ENCODE measurements around the gene SCT.

Gene SCT

DNA sequence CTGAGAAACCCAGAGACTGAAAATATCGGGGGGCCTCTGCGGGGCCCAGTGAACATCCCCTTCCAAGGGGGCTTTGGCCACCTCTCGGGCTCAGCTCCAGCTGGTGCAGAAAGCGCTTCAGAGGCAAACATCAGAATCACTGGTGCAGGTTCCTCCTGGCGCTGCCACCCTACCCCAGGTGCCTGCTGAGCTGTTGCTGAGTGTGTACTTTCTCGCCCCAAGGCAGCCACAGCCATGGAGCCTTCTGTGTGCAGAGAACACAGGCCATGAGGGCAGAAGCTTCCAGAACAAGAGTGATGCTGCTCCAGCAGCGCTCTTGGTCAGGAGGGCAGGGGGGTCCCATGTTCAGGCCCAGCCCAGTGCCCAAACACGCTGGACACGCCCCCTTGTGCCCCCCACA lies 16.4 kb upstream of the SCT start:
- no peak for DNase-seq

DNA sequence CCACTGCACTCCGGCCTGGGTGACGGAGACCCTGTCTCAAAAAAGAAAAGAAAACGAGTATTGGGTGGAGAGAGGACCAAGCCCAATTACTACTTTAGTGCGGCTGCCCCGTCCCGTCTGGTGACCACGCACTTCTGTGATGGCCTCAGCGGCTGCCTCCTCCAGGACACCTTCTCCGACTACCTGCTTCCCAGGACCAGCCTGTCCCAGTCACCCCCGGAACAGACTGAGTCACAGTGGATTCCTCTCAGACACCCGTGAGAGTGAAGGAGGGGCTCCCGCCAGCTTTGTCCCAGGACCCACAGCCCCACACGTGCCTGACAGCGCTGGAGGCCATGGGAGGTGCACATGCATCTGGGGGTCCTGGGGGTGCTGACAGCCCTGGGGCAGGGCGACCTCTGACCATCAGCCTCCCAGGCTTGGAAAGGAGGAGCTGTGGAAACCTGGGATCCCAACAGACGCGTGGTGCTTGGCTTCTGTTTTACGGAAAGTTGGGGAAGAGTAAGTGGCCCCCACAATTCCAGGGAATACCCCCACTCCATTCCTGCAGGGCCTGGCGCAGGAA lies 14.9 kb upstream of the SCT start:
- no peak for DNase-seq

GRCh38 chr11:640021-640706 lies 13.2 kb upstream of the SCT start:
- no peak for DNase-seq

- no peak for DNase-seq
Observed at GRCh38 chr11:639332-639955, 12.5 kb upstream of the SCT start.

GRCh38 chr11:638631-639331 lies 11.8 kb upstream of the SCT start:
- DNase-seq = peak; percentile 25

- no peak for DNase-seq
Observed at GRCh38 chr11:637593-638521, 10.9 kb upstream of the SCT start.

DNA sequence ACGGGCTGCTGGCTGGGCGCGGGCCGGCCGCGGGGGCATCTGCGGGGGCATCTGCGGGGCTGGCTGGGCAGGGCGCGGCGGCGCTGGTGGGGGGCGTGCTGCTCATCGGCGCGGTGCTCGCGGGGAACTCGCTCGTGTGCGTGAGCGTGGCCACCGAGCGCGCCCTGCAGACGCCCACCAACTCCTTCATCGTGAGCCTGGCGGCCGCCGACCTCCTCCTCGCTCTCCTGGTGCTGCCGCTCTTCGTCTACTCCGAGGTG lies 10.3 kb upstream of the SCT start:
- DNase-seq = no peak

- DNase-seq = peak; percentile 28
Observed at GRCh38 chr11:636511-637332, 9.7 kb upstream of the SCT start, which contains the start of gene DRD4. TSS of gene DRD4 (plus strand) at chr11:637269. CDS start at chr11:637305, 36 bp downstream.

- DNase-seq = no peak
Observed at GRCh38 chr11:635945-636510, 9.0 kb upstream of the SCT start.

GRCh38 chr11:630871-631270 lies 3.9 kb upstream of the SCT start:
- no peak for DNase-seq

- DNase-seq = no peak
Observed at GRCh38 chr11:629237-629583, 2.2 kb upstream of the SCT start.

DNA sequence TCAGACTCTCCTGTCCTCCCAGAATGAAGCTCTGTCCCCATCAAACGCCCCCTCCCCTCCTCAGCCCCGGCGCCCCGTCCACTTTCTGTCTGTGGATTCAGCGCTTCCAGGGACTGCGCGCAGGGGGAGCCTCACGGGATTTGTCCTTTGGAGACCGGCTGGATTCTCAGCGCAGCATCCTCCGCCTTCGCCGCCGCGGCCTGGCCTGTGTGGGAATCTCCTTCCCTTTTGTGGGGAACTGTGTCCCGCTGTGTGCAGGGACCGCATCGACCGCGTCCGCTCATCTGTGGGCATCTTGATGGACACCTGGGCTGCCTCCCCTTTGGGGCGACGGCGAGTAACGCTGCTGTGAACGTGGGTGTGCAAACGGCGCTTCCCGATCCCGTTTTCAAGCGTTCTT lies 1.1 kb upstream of the SCT start:
- DNase-seq = no peak

GRCh38 chr11:627308-627576 lies 261 bp upstream of the SCT start:
- no peak for DNase-seq

DNA sequence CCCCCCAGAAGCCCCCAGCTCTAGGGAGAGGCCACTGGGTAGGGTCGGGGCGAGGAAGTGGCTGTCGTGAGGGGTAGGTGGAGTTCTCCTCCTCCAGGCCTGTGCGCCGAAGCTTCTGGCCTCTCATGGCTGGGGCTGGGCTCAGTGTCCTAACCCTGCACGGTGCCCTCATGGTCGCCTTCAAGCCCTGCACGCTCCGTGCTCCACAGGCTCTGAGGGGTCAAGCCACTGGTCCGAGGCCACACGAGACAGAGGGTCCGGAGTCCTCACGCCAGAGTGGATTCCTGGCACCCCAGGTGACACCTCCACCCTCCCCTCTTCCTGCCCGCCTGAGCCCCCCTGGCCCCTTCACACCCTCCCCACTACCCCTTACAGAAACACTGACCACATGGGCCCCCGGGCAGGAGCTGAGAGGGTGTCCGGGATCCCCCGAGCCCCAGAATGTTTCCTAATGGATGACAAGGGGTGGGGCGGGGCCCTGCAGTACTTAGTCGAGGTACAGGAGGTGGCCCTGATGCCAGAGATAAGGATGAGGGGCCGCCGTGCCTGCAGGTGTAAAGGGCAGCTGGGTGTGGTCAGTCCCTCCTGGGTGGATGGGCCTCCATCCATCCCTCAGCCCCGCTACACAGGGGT lies 1.2 kb downstream of the SCT start:
- no peak for DNase-seq

GRCh38 chr11:624705-625635 lies 2.0 kb downstream of the SCT start, which contains the start of gene CDHR5:
TSS of gene CDHR5 (minus strand) at chr11:624955. CDS start at chr11:624902, 53 bp downstream.
- no peak for DNase-seq

DNA sequence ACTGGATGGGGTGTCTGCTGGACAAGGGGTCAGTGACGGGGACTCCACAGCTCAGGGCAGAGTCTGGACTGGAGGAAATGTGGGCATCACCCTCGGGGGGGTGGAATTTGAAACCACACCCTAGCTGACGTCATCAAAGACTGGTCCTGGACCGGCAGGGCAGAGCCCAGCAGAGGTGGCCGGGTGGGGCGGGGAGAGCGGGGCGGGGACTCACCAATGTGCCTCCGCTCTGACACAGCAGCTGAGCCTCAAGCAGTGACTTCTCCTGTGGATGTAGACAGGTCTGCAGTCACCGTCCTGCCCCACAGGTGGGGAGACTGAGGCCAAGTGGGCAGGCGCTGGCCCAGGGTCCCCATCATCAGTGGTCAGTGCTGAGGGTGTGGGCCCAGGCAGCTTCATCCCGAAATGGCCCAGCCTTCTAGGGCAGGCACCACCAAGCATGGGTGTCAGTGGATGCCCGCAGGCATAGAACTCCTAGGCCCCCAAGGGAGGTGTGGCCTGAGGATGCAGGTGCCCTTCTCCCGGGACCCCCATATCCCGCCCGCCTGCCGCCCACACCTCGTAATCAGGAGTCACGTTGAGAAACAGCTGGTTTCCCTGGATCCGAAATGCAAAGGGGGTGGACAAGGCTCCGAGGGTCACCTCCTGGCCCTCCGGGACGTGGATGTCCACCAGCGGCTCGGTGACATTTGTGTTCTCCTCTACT lies 2.8 kb downstream of the SCT start:
- DNase-seq = no peak

DNA sequence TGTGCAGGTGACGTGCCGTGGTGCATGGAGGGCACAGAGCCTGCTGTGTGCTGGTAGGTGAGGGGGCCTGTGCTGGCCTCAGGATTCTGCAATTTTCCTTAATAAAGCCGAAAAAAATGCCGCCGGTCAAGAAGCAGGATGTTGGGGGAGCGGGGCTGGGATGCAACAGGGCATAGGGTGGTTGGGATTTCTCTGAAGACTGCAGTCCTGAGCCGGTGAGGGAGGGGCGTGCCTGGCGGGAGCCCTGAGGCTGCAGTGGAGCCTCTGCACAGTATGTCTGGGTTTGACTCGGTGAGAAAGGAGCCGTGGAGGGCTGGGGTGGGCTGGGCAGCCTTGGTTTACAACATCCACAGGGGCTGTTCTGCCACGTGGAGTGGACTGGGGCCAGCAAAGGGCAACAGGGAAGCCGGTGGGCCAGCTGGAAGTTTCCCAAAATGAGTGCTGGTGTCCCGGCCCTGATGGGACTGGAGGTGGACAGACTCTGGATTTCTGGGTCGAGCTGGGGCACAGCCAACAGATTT lies 3.6 kb downstream of the SCT start:
- DNase-seq = no peak

DNA sequence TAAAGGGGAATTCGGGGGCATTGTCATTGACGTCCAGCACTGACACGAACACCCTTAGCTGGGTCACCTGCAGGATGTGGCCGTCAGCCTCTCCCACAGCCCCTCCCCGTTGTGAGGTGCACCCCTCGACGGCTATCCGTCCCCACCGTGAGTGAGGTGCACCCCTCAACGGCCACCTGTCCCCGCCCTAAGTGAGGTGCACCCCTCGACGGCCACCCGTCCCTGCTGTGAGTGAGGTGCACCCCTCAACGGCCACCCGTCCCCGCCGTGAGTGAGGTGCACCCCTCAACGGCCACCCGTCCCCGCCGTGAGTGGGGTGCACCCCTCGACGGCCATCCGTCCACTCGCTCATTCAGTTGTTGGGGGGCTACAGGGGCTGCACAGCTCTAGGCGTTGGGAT lies 5.1 kb downstream of the SCT start:
- no peak for DNase-seq

All from fibroblast of skin of right biceps (primary cell).